CD14-positive monocyte (primary cell): Measurements from ENCODE around the gene MT4. TPM values are rescaled to one million over a fixed set of nuclear protein-coding genes. Genes with fewer than 3 reads are reported as not detected.

ENCODE experiments used
- DNase-seq, 3 donors: peaks; one replicate each; pipeline ENCODE4 v3.0.0-alpha.2; 2011 to 2022
- H2AFZ ChIP-seq: 2 replicates; pipeline ENCODE4 v1.6.0; 2012; ENCODE audit warnings: mild to moderate bottlenecking, low read depth, low read length, inconsistent platforms; ENCODE audit not compliant: insufficient read depth, poor library complexity, severe bottlenecking
- H3K27ac ChIP-seq, 2 donors: 1 replicate in 1 of 2; 2 replicates in 1 of 2; pipeline ENCODE4 v1.5.1; 2012 to 2013; ENCODE audit warnings: low read length in 2 of 2, control low read depth in 1 of 2, inconsistent platforms in 1 of 2, low read depth in 1 of 2, mild to moderate bottlenecking in 1 of 2
- H3K27me3 ChIP-seq, 2 donors: one replicate each; pipeline versions ENCODE4 v1.6.0 to v1.6.1; 2011 to 2013; ENCODE audit warnings: low read length in 2 of 2; ENCODE audit not compliant: control insufficient read depth in 2 of 2, insufficient read depth in 2 of 2
- H3K36me3 ChIP-seq, 2 donors: replicated peaks in 1 of 2; 1 replicate in 1 of 2; 2 replicates in 1 of 2; pipeline versions ENCODE4 v1.5.1 to v1.6.1; 2012 to 2013; ENCODE audit warnings: low read length in 2 of 2, control low read depth in 1 of 2, inconsistent platforms in 1 of 2, mild to moderate bottlenecking in 1 of 2; ENCODE audit not compliant: insufficient read depth in 2 of 2, control insufficient read depth in 1 of 2
- H3K4me1 ChIP-seq, 2 donors: 1 replicate in 1 of 2; 2 replicates in 1 of 2; pipeline versions ENCODE4 v1.5.1 to v1.6.1; 2012 to 2013; ENCODE audit warnings: low read length in 2 of 2, control low read depth in 1 of 2, inconsistent platforms in 1 of 2, mild to moderate bottlenecking in 1 of 2, moderate library complexity in 1 of 2; ENCODE audit not compliant: insufficient read depth in 2 of 2, control insufficient read depth in 1 of 2
- H3K4me2 ChIP-seq: replicated peaks from 2 replicates; pipeline ENCODE3; 2012; ENCODE audit warnings: low read length, moderate library complexity, mild to moderate bottlenecking; ENCODE audit not compliant: poor library complexity, severe bottlenecking; ENCODE audit errors: extremely low read depth
- H3K4me3 ChIP-seq, 3 experiments: fragments of 200-600 bp in 1 of 3; sonication (generic) in 1 of 3; replicated peaks in 1 of 3; 1 replicate in 2 of 3; 2 replicates in 1 of 3; pipeline ENCODE4 v1.5.1; 2011 to 2013; ENCODE audit warnings: low read length in 3 of 3, mild to moderate bottlenecking in 3 of 3, control low read depth in 2 of 3, low read depth in 2 of 3, inconsistent platforms in 1 of 3, moderate library complexity in 1 of 3
- H3K79me2 ChIP-seq: 2 replicates; pipeline ENCODE4 v1.6.0; 2012; ENCODE audit warnings: mild to moderate bottlenecking, control low read depth, inconsistent platforms, low read length, moderate library complexity; ENCODE audit not compliant: insufficient read depth
- H3K9ac ChIP-seq: 2 replicates; pipeline ENCODE4 v1.6.0; 2017; ENCODE audit warnings: low read length, mild to moderate bottlenecking; ENCODE audit not compliant: insufficient read depth, poor library complexity, severe bottlenecking
- H3K9me3 ChIP-seq, 2 donors: replicated peaks in 1 of 2; 1 replicate in 1 of 2; 2 replicates in 1 of 2; pipeline versions ENCODE4 v1.5.1 to v1.6.1; 2012 to 2013; ENCODE audit warnings: low read length in 2 of 2, control low read depth in 1 of 2; ENCODE audit not compliant: control insufficient read depth in 1 of 2, insufficient read depth in 1 of 2
- H4K20me1 ChIP-seq: 2 replicates; pipeline ENCODE4 v1.6.0; 2012; ENCODE audit warnings: mild to moderate bottlenecking, low read length, control low read depth, moderate library complexity; ENCODE audit not compliant: insufficient read depth
- H3K27ac Mint-ChIP-seq, 7 donors: one replicate each; pipeline ENCODE4 v1.8.0; 2020; ENCODE audit warnings: mild to moderate bottlenecking in 7 of 7, mixed read lengths in 7 of 7, moderate library complexity in 6 of 7, inconsistent platforms in 2 of 7
- H3K27me3 Mint-ChIP-seq, 3 donors: one replicate each; pipeline ENCODE4 v1.8.0; 2021 to 2022; ENCODE audit warnings: low read depth in 3 of 3, mild to moderate bottlenecking in 3 of 3, mixed read lengths in 3 of 3, moderate library complexity in 3 of 3, inconsistent platforms in 1 of 3
- H3K36me3 Mint-ChIP-seq, 2 donors: one replicate each; pipeline ENCODE4 v1.8.0; 2020; ENCODE audit warnings: mixed read lengths in 2 of 2, inconsistent platforms in 1 of 2, mild to moderate bottlenecking in 1 of 2
- H3K4me1 Mint-ChIP-seq: one replicate; pipeline ENCODE4 v1.8.0; 2020; ENCODE audit warnings: mild to moderate bottlenecking, mixed read lengths
- H3K4me3 Mint-ChIP-seq, 2 donors: one replicate each; pipeline ENCODE4 v1.8.0; 2020; ENCODE audit warnings: mild to moderate bottlenecking in 2 of 2, mixed read lengths in 2 of 2, moderate library complexity in 1 of 2
- H3K9me3 Mint-ChIP-seq, 7 donors: one replicate each; pipeline ENCODE4 v1.8.0; 2020 to 2022; ENCODE audit warnings: mixed read lengths in 7 of 7, mild to moderate bottlenecking in 6 of 7, moderate library complexity in 6 of 7, inconsistent platforms in 2 of 7
- WGBS: methylation state at CpG from one replicate; pipeline ENCODE4 v1.1.5; 2013; ENCODE audit warnings: missing lambda C conversion rate; ENCODE audit not compliant: insufficient coverage; 5-methylcytosine and 5-hydroxymethylcytosine counted together
- intact Hi-C, 2 donors: fragments of 100-400 bp; cut with micrococcal nuclease; formaldehyde crosslinking; loops; one replicate each; pipeline versions ENCODE4 v1.15.0 to v1.15.1; 2023
- polyA plus RNA-seq, 3 donors: library from polyadenylated mRNA; depleted of rRNA in 1 of 3; unstranded in 2 of 3; stranded (reverse) in 1 of 3; fragments of 300-500 nt in 2 of 3; fragments of >200 nt in 1 of 3; fragmentation: Illumina TruSeq in 2 of 3; gene quantifications; 1 replicate in 2 of 3; 2 replicates in 1 of 3; pipeline ENCODE4 v1.2.3, GENCODE V29; 2012 to 2021
- TF ChIP-seq, protein P1 (sequence below): fragments of 200-600 bp; IDR thresholded peaks from one replicate; pipeline ENCODE4 v1.8.0; 2022; ENCODE audit warnings: antibody characterized with exemption, mild to moderate bottlenecking

Gene MT4
- polyA plus RNA-seq, 3 donors = not detected

DNA sequence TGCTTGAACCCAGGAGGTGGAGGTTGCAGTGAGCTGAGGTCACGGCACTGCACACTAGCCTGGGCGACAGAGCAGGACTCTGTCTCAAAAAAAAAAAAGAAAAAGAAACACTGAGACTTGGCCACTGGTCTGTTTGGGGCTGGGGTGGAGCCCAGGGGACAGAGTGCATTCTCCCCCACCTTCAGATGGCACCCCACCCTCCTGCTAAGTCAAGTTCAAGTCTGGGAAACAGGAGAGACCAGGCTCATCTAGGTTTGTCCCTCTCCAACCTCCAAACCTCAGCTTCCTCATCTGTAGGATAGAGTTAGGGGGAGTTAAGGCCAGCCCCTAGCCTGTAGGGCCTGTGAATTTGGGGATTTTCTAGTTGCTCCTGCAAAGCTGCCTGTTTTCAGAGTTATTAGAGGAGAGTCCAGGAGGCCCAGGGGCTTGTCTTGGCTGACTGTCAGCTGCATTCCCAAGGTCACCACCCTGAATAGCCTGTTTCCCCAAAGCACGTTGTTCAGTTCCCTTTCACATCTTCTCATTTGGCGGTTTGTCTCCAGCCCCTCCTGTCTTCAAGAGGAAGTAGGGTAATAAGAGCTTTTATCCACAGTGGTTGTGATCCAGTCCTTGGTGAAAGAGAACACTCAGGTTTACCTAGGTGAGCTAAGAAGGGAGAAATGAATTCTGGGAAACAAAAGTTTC lies 26.6 kb downstream of the MT4 start:
- H3K27ac ChIP-seq = no peak overlapping the region
- 60% methylated on average over 1 of the region's 4 CpGs for WGBS
- no peaks in the 10 kb centered on the region for H4K20me1 ChIP-seq
- intact Hi-C loops = no loop called here
- H3K4me3 Mint-ChIP-seq = no peak overlapping the region
- peaks cover 6 to 16% of the 10 kb centered on the region in 2 donors for H3K4me1 ChIP-seq
- peaks cover 12 to 34% of the 10 kb centered on the region in 2 donors for H3K27me3 ChIP-seq
- H3K36me3 Mint-ChIP-seq = peaks cover 0 to 5% of the 10 kb centered on the region in 2 donors
- H3K4me3 ChIP-seq = no peak overlapping the region
- peaks cover 0 to 16% of the 10 kb centered on the region in 2 donors for H3K9me3 ChIP-seq
- H2AFZ ChIP-seq = peak overlapping the region; percentile 7
- H3K79me2 ChIP-seq = no peaks in the 10 kb centered on the region
- peak; percentile 27 to 35 (median 30) for DNase-seq
- H3K9ac ChIP-seq = no peak overlapping the region
- no peak overlapping the region for H3K4me2 ChIP-seq
- peaks cover 0 to 11% (median 5%) of the 10 kb centered on the region in 7 donors for H3K9me3 Mint-ChIP-seq
- peaks cover 18% of the 10 kb centered on the region for H3K4me1 Mint-ChIP-seq
- H3K27ac Mint-ChIP-seq = peak overlapping the region in 3 of 7 donors; percentile 2 to 53 (median 20)
- H3K27me3 Mint-ChIP-seq = peaks cover 36 to 44% (median 43%) of the 10 kb centered on the region in 3 donors
- H3K36me3 ChIP-seq = no peaks in the 10 kb centered on the region
- TF ChIP-seq, protein P1, sequence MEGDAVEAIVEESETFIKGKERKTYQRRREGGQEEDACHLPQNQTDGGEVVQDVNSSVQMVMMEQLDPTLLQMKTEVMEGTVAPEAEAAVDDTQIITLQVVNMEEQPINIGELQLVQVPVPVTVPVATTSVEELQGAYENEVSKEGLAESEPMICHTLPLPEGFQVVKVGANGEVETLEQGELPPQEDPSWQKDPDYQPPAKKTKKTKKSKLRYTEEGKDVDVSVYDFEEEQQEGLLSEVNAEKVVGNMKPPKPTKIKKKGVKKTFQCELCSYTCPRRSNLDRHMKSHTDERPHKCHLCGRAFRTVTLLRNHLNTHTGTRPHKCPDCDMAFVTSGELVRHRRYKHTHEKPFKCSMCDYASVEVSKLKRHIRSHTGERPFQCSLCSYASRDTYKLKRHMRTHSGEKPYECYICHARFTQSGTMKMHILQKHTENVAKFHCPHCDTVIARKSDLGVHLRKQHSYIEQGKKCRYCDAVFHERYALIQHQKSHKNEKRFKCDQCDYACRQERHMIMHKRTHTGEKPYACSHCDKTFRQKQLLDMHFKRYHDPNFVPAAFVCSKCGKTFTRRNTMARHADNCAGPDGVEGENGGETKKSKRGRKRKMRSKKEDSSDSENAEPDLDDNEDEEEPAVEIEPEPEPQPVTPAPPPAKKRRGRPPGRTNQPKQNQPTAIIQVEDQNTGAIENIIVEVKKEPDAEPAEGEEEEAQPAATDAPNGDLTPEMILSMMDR = no peak

DNA sequence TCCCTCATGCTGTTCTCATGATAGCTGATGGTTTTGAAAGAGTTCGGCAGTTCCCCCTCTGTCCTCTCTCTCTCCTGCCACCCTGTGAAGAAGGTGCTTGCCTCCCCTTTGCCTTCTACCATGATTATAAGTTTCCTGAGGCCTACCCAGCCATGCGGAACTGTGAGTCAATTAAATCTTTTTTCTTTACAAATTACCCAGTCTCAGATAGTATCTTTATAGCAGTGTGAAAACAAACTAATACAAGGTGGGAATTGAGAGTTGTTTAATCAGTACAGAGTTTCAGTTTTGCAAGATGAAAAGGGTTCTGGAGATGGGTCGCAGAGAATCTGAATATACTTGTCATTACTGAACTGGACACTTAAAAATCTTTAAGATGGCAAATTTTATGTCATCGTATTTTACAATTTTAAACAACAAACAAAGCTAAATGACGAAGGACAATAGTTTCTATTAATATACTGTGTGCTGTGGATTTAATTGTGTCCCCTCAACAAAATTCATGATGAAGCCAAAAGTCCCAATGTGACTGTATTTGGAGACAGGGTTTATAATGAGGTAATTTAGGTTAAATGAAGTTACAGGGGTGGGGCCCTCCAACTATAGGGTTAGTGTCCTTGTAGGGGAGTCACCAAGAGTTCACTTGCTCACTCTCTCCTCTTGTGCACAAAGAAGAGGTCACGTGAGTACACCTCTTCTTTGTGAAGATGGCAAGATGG lies 28.9 kb downstream of the MT4 start:
- Mint-ChIP-seq H3K27ac (no peak overlapping the region), H3K27me3 (peaks cover 32 to 36% (median 34%) of the 10 kb centered on the region in 3 donors), H3K9me3 (peaks cover 0 to 9% (median 6%) of the 10 kb centered on the region in 7 donors), H3K4me3 (no peak overlapping the region), H3K36me3 (peaks cover 0 to 4% of the 10 kb centered on the region in 2 donors), H3K4me1 (peaks cover 18% of the 10 kb centered on the region)
- Histone ChIP-seq H3K9me3 (peaks cover 0 to 16% of the 10 kb centered on the region in 2 donors), H3K4me1 (peaks cover 6 to 16% of the 10 kb centered on the region in 2 donors), H3K27me3 (peaks cover 8 to 15% of the 10 kb centered on the region in 2 donors), H3K36me3 (no peaks in the 10 kb centered on the region), H4K20me1 (no peaks in the 10 kb centered on the region), H3K79me2 (no peaks in the 10 kb centered on the region), H3K4me3 (no peak overlapping the region), H3K27ac (no peak overlapping the region), H3K4me2 (no peak overlapping the region), H3K9ac (no peak overlapping the region), H2AFZ (no peak overlapping the region)
- intact Hi-C loops = no loop called here
- 86% methylated on average over 1 of the region's 6 CpGs for WGBS
- no peak for DNase-seq
- TF ChIP-seq, protein P1 = no peak
